MM.1S (cell line): Measurements from ENCODE around the gene TCF12.

Source experiments
- CTCF ChIP-seq: fragments of 300-600 bp; sonication (generic); IDR thresholded peaks from 2 replicates; pipeline ENCODE4 v1.5.1; 2016; ENCODE audit warnings: antibody characterized with exemption, low read length, mixed read lengths
- EZH2 ChIP-seq: fragments of 300-600 bp; sonication (generic); optimal IDR thresholded peaks from 2 replicates; pipeline ENCODE3; 2017; ENCODE audit warnings: low read depth, mild to moderate bottlenecking, antibody characterized with exemption, low read length, mixed read lengths
- EZH2phosphoT487 ChIP-seq: fragments of 300-600 bp; sonication (generic); IDR thresholded peaks from 2 replicates; pipeline ENCODE4 v1.6.1; 2018; ENCODE audit warnings: antibody characterized with exemption, low read length

GRCh38 chr15:57259568-57260040 is 341.2 kb downstream of the TCF12 start:
- TF ChIP-seq EZH2 (no peak), CTCF (no peak), EZH2phosphoT487 (no peak)
